ENCODE data around the gene CDH15. TPM values are rescaled to one million over a fixed set of nuclear protein-coding genes. Genes with fewer than 3 reads are reported as not detected.

The CDH15 gene
- total RNA-seq, 2 experiments from 2014 or later, result not detected

DNA sequence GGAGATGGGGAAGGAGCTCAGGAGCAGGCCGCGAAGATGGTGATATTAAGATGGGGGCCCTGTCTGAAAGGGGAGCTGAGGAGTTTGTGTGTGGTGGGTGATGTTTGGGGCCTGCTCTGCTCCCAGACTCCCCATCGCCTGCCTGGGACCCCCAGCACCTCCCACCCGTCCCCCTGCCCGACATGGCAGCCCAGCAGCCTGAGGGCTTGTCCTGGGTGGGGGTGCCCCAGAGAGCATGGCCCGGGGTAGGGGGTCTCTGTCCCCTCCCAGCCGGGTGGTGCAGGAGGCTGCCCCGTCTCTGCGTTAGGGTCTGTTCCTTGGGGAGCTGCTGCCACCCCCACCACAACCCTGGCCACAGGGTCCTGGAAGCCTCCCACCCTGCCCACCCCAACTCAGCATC is 5.2 kb downstream of the CDH15 start:
- intact Hi-C loops (cut with DNase I, micrococcal nuclease), result no loop called here
- Mint-ChIP-seq H3K9me3 (no peaks in the 10 kb centered on the region), H3K4me3 (no peak overlapping the region), H3K27me3 (no peaks in the 10 kb centered on the region), H3K4me1 (ENCODE audit: low read depth) (no peaks in the 10 kb centered on the region), H3K27ac (no peak overlapping the region), H3K36me3 (ENCODE audit: low read depth) (no peaks in the 10 kb centered on the region)
- CTCF ChIA-PET, result no interaction called here
- TF ChIP-seq, protein P1, sequence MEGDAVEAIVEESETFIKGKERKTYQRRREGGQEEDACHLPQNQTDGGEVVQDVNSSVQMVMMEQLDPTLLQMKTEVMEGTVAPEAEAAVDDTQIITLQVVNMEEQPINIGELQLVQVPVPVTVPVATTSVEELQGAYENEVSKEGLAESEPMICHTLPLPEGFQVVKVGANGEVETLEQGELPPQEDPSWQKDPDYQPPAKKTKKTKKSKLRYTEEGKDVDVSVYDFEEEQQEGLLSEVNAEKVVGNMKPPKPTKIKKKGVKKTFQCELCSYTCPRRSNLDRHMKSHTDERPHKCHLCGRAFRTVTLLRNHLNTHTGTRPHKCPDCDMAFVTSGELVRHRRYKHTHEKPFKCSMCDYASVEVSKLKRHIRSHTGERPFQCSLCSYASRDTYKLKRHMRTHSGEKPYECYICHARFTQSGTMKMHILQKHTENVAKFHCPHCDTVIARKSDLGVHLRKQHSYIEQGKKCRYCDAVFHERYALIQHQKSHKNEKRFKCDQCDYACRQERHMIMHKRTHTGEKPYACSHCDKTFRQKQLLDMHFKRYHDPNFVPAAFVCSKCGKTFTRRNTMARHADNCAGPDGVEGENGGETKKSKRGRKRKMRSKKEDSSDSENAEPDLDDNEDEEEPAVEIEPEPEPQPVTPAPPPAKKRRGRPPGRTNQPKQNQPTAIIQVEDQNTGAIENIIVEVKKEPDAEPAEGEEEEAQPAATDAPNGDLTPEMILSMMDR (IDR thresholded peaks at IDR 0.05), result no peak
- Histone ChIP-seq H3K36me3 (ENCODE audit: insufficient read depth, low read length) (no peaks in the 10 kb centered on the region), H3K9me3 (ENCODE audit: control insufficient read depth in 1 of 2, insufficient read depth in 1 of 2, low read length in 2 of 2) (no peaks in the 10 kb centered on the region), H3K27me3 (ENCODE audit: control insufficient read depth in 1 of 2, insufficient read depth in 2 of 2, low read length in 2 of 2) (no peaks in the 10 kb centered on the region), H3K27ac (ENCODE audit: low read depth in 1 of 2, low read length in 2 of 2) (no peak overlapping the region), H3K4me1 (ENCODE audit: insufficient read depth, low read length) (peaks cover 2% of the 10 kb centered on the region), H3K4me3 (ENCODE audit: low read length) (no peak overlapping the region)
- DNase-seq (no peak), ATAC-seq (ENCODE audit: poor library complexity) (no peak)
- POLR2A ChIA-PET, result no interaction called here

DNA sequence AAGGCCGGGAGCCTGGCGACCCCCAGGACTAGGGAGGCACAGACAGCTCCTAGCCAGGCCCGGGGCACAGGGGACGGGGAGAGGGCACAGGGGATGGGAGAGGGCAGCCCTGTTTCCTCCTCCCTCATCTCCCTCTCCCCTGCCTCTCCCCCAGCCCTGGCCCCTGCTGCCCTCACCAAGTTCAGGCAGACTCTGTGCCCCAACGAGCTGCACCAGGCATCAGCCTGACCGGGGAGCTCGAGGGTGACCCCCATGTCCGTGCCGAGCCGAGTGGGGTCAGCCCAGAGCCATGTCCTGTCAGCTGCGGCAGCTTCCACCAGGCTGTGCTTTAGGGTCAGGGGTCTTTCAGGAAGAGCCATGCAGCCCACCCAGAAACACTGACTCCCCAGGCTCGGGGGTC is 6.0 kb downstream of the CDH15 start:
- Mint-ChIP-seq H3K9me3 (no peaks in the 10 kb centered on the region), H3K27ac (no peak overlapping the region), H3K4me3 (no peak overlapping the region), H3K4me1 (ENCODE audit: low read depth) (no peaks in the 10 kb centered on the region), H3K27me3 (no peaks in the 10 kb centered on the region), H3K36me3 (ENCODE audit: low read depth) (no peaks in the 10 kb centered on the region)
- intact Hi-C loops (cut with DNase I, micrococcal nuclease), result no loop called here
- DNase-seq (no peak), ATAC-seq (ENCODE audit: poor library complexity) (no peak)
- TF ChIP-seq, protein P1 (IDR thresholded peaks at IDR 0.05), result no peak
- H3K27me3 ChIP-seq (ENCODE audit: control insufficient read depth in 1 of 2, insufficient read depth in 2 of 2, low read length in 2 of 2), result no peaks in the 10 kb centered on the region
- no peaks in the 10 kb centered on the region for H3K9me3 ChIP-seq (ENCODE audit: control insufficient read depth in 1 of 2, insufficient read depth in 1 of 2, low read length in 2 of 2)
- ChIA-PET CTCF (no interaction called here), POLR2A (no interaction called here)
- no peak overlapping the region for H3K27ac ChIP-seq (ENCODE audit: low read depth in 1 of 2, low read length in 2 of 2)
- H3K4me1 ChIP-seq (ENCODE audit: insufficient read depth, low read length), result peaks cover 4% of the 10 kb centered on the region
- H3K36me3 ChIP-seq (ENCODE audit: insufficient read depth, low read length), result no peaks in the 10 kb centered on the region
- no peak overlapping the region for H3K4me3 ChIP-seq (ENCODE audit: low read length)

DNA sequence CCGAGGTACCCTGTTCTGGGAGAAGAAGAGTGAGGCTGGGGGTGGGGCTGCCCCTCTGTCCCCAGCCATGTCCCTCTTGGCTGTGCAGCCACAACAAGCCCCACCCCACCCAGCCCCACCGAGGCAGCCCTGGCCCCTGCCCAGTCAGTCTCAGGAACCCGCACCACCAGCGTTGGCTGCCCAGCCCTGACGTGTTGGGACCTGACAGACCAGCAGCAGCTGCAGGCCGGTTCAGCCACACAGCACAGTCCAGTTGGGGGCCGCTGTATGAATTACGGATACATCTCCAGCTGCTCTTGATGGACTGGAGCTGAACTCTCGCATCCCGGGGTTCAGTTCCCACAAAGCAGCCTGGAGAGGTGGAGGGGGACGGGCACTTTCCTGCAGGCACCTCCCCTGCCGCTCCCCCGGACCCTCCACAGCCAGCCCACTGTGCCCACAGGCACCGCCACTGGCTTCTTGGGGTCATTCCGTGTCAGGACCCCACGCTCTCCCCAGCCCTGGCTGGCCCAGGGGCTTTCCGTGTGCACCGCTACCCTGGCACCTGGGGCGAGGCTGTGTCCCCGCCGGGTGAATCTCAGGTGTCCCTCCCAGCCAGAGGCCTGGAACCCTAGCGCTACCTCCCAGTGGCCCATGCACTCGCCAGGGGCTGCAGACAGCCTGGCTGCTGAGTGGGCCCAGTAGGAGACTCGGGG is 7.1 kb downstream of the CDH15 start:
- Mint-ChIP-seq H3K4me1 (ENCODE audit: low read depth) (no peaks in the 10 kb centered on the region), H3K9me3 (no peaks in the 10 kb centered on the region), H3K36me3 (ENCODE audit: low read depth) (no peaks in the 10 kb centered on the region), H3K4me3 (no peak overlapping the region), H3K27ac (no peak overlapping the region), H3K27me3 (no peaks in the 10 kb centered on the region)
- DNase-seq (no peak), ATAC-seq (ENCODE audit: poor library complexity) (no peak)
- no peaks in the 10 kb centered on the region for H3K27me3 ChIP-seq (ENCODE audit: control insufficient read depth in 1 of 2, insufficient read depth in 2 of 2, low read length in 2 of 2)
- intact Hi-C loops (cut with DNase I, micrococcal nuclease), result no loop called here
- no peaks in the 10 kb centered on the region for H3K9me3 ChIP-seq (ENCODE audit: control insufficient read depth in 1 of 2, insufficient read depth in 1 of 2, low read length in 2 of 2)
- no peak overlapping the region for H3K4me3 ChIP-seq (ENCODE audit: low read length)
- peaks cover 7% of the 10 kb centered on the region for H3K4me1 ChIP-seq (ENCODE audit: insufficient read depth, low read length)
- H3K36me3 ChIP-seq (ENCODE audit: insufficient read depth, low read length), result no peaks in the 10 kb centered on the region
- H3K27ac ChIP-seq (ENCODE audit: low read depth in 1 of 2, low read length in 2 of 2), result no peak overlapping the region
- TF ChIP-seq, protein P1 (IDR thresholded peaks at IDR 0.05), result no peak
- ChIA-PET POLR2A (no interaction called here), CTCF (no interaction called here)
